ENCODE measurements around the gene CDH13. TPM values are rescaled to one million over a fixed set of nuclear protein-coding genes. Genes with fewer than 3 reads are reported as not detected.

Gene CDH13
- total and polyA plus RNA-seq, 10 of the 15 experiments (the other 5 are each of a cell fraction or from before 2014, with no cell fraction given) = under 0.01 to 0.05 TPM; not detected in 8

GRCh38 chr16:82782715-82783251 is 156.0 kb downstream of the CDH13 start (continued):
- no peak for TF ChIP-seq CUX1 (IDR thresholded peaks at IDR 0.05; ENCODE audit: insufficient replicate concordance, low read depth, low read length)
- TF ChIP-seq E4F1 (IDR thresholded peaks at IDR 0.05; ENCODE audit: borderline replicate concordance, partially characterized antibody) = no peak
